VCaP (cell line): ENCODE measurements around the gene ZBTB6.

Experiments used
- H3K27ac ChIP-seq: fragments of 450-650 bp; 2 replicates; pipeline ENCODE4 v1.5.1; 2017
- TF ChIP-seq, protein P1 (sequence below): fragments of 450-650 bp; conservative IDR thresholded peaks from 2 replicates; pipeline ENCODE4 v1.5.1; 2017; ENCODE audit warnings: mild to moderate bottlenecking, moderate library complexity

The ZBTB6 gene

DNA sequence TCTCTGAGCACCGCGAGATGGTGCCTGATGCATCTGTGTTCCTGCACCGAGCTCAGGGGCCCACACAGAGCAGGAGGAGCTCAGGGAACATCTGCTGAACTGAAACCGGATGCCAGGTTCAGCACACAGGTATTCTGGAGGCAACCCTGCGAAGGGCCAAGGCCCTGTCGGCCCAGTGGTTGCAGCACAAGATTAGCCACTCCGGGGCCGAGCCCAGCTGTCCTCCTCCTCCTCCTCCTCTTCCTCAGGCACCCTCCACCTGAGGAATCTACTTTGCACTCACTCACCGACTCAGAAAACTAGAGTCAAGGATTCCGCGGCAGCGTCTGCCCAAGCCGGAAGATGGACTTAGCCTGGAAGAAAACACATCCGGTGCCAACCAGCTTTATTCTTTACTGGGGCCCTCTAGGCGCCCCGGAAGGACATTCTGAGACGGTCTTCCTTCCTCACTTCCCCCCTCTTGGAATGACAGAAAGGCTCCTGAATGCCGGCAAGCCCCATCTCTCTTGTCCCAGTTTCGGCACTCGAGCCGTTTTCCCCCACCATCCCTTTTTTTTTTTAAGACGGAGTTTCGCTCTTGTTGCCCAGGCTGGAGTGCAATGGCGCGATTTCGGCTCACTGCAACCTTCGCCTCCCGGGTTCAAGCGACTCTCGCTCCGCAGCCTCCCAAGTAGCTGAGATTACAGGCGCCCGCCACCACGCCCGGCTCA, at the start of gene ZBTB6:
Gene ZBTB6, minus strand, starts transcription at position 360 of the 710 bp plus-strand sequence. CDS start 1,251 bp downstream, outside the sequence.
- H3K27ac ChIP-seq, result peak within 1 kb of the TSS; percentile 90
- TF ChIP-seq, protein P1, sequence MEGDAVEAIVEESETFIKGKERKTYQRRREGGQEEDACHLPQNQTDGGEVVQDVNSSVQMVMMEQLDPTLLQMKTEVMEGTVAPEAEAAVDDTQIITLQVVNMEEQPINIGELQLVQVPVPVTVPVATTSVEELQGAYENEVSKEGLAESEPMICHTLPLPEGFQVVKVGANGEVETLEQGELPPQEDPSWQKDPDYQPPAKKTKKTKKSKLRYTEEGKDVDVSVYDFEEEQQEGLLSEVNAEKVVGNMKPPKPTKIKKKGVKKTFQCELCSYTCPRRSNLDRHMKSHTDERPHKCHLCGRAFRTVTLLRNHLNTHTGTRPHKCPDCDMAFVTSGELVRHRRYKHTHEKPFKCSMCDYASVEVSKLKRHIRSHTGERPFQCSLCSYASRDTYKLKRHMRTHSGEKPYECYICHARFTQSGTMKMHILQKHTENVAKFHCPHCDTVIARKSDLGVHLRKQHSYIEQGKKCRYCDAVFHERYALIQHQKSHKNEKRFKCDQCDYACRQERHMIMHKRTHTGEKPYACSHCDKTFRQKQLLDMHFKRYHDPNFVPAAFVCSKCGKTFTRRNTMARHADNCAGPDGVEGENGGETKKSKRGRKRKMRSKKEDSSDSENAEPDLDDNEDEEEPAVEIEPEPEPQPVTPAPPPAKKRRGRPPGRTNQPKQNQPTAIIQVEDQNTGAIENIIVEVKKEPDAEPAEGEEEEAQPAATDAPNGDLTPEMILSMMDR, result no peak

GRCh38 chr9:122961139-122961538, 48.0 kb upstream of the ZBTB6 start:
- no peak overlapping the region for H3K27ac ChIP-seq
- TF ChIP-seq, protein P1, result no peak

- no peak overlapping the region for H3K27ac ChIP-seq
Observed at GRCh38 chr9:122955961-122956360, 42.8 kb upstream of the ZBTB6 start.

GRCh38 chr9:122954253-122954691, 41.1 kb upstream of the ZBTB6 start:
- TF ChIP-seq, protein P1, result no peak
- H3K27ac ChIP-seq, result peak overlapping the region; percentile 6

More at GRCh38 chr9:122955961-122956360, 42.8 kb upstream of the ZBTB6 start:
- TF ChIP-seq, protein P1, result no peak

- no peak overlapping the region for H3K27ac ChIP-seq
- TF ChIP-seq, protein P1, result no peak
Observed at GRCh38 chr9:122951056-122951455, 37.9 kb upstream of the ZBTB6 start.

DNA sequence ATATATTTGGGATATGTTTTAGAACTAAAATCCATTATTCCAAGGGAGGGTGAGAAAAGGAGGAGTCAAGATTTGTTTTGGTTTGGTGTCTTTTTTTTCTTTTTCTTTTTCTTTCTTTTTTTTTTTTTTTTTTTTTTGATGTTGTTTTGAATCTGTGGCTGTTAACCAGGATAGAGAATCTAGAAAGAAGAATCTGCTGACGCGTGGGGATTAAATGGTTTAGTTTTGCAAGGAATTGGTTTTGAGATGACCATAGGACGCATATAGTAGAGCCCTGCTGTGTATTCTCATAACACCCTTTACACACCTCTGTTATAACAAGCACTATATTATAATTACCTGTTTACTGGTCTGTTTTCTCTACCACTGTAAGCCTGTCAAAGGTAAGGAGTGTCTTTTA, 37.1 kb upstream of the ZBTB6 start:
- no peak overlapping the region for H3K27ac ChIP-seq
- TF ChIP-seq, protein P1, result no peak

GRCh38 chr9:122949696-122950095, 36.6 kb upstream of the ZBTB6 start:
- H3K27ac ChIP-seq, result peak overlapping the region; percentile 57
- TF ChIP-seq, protein P1, result no peak
